ENCODE results near the gene CFAP298. TPM values are rescaled to one million over a fixed set of nuclear protein-coding genes. Genes with fewer than 3 reads are reported as not detected.

CFAP298 gene
- polyA plus RNA-seq, 2 donors: 36.1 to 47.3 TPM

DNA sequence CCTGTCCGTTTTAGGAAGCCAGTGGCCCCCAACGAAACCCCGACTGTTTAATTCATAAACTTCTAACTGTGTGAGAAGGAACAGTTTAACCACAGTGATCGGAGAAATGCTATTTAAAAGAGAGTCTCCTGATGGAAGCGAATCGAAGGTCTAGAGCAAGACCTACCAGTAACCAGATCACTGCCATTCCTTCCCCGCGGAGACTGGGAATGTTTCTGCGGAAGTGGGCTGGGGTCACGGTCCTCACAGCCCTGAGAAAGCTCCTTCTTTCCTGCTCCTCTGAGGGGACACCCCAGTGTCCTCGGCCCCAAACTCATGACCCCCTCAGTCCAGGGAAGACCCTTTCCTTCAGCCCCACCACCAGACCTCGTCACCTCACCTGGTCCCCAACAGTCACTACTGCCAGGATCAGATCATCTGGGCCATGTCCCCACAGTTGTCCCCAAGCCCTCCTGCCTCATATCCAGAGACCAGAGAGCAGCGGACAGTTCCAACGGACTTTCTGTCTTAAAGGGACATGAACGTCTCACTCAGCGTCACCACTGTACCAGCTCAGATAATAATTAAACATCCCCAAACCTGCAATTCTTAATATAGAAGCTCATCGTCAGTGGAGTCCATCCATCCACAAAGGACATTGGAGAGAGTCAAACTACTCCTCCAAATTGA is 27.0 kb downstream of the CFAP298 start, which contains the start of gene TCP10L:
Gene TCP10L, minus strand, starts transcription at position 482 of the 669 bp plus-strand sequence. CDS start 1,219 bp downstream, outside the sequence.
- 84 to 87% methylated on average over 17 of the region's 17 CpGs for WGBS, 2 donors
- Histone ChIP-seq H3K4me3 (ENCODE audit: low read depth in 1 of 2, low read length in 2 of 2) (no peak within 1 kb of the TSS), H3K27me3 (ENCODE audit: control insufficient read depth in 1 of 2, insufficient read depth in 2 of 2, low read length in 2 of 2) (no peaks in the 10 kb centered on the region), H3K27ac (ENCODE audit: low read depth in 2 of 2, low read length in 1 of 2) (no peak within 1 kb of the TSS), H3K36me3 (ENCODE audit: control insufficient read depth in 2 of 2, insufficient read depth in 2 of 2, low read length in 1 of 2) (no peaks in the 10 kb centered on the region), H3K4me1 (ENCODE audit: control insufficient read depth in 2 of 2, insufficient read depth in 2 of 2, low read length in 1 of 2) (no peaks in the 10 kb centered on the region), H3K9me3 (ENCODE audit: control insufficient read depth in 2 of 2, insufficient read depth in 1 of 2, low read depth in 1 of 2, low read length in 1 of 2) (no peaks in the 10 kb centered on the region)

DNA sequence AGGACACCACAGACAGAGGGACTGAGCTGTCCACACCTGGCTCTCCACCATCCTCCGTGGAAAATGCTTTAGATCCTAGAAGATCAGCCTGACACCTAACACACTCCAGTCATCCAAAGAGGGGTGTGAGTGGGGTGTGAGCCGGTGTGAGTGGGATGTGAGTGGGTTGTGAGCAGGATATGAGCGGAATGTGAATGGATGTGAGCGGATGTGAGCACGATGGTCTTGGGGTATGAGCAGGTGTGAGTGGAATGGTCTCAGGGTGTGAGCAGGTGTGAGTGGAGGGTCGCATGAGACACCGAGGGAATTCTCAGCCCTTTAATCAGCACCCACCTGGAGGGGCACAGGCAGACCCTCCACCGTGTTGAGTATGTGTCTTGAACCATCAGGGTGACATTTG is 27.7 kb downstream of the CFAP298 start:
- Histone ChIP-seq H3K36me3 (ENCODE audit: control insufficient read depth in 2 of 2, insufficient read depth in 2 of 2, low read length in 1 of 2) (no peaks in the 10 kb centered on the region), H3K27ac (ENCODE audit: low read depth in 2 of 2, low read length in 1 of 2) (no peak overlapping the region), H3K4me1 (ENCODE audit: control insufficient read depth in 2 of 2, insufficient read depth in 2 of 2, low read length in 1 of 2) (no peaks in the 10 kb centered on the region), H3K27me3 (ENCODE audit: control insufficient read depth in 1 of 2, insufficient read depth in 2 of 2, low read length in 2 of 2) (no peaks in the 10 kb centered on the region), H3K4me3 (ENCODE audit: low read depth in 1 of 2, low read length in 2 of 2) (no peak overlapping the region), H3K9me3 (ENCODE audit: control insufficient read depth in 2 of 2, insufficient read depth in 1 of 2, low read depth in 1 of 2, low read length in 1 of 2) (no peaks in the 10 kb centered on the region)
- 86 to 88% methylated on average over 8 of the region's 8 CpGs for WGBS, 2 donors

DNA sequence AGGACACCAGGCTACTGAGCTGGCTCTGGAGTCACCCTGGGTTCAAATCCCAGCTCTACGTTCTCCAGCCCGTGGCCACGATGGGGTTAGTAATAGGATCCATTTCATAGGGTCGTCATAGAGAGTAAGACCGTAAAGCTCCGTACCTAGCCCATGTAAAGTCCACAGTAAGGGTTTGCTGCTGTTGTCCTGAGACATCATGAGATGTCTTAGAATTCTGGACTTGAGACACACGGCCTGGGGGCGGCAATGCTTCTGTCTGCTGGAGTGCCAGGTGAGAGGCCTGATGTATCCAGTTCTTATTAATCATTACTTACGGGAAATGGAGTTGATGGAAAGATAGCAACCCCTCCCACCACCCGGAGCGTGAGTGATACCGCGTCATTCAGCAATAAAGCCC is 30.4 kb downstream of the CFAP298 start:
- Histone ChIP-seq H3K4me3 (ENCODE audit: low read depth in 1 of 2, low read length in 2 of 2) (no peak overlapping the region), H3K36me3 (ENCODE audit: control insufficient read depth in 2 of 2, insufficient read depth in 2 of 2, low read length in 1 of 2) (no peaks in the 10 kb centered on the region), H3K9me3 (ENCODE audit: control insufficient read depth in 2 of 2, insufficient read depth in 1 of 2, low read depth in 1 of 2, low read length in 1 of 2) (no peaks in the 10 kb centered on the region), H3K27me3 (ENCODE audit: control insufficient read depth in 1 of 2, insufficient read depth in 2 of 2, low read length in 2 of 2) (no peaks in the 10 kb centered on the region), H3K27ac (ENCODE audit: low read depth in 2 of 2, low read length in 1 of 2) (no peak overlapping the region), H3K4me1 (ENCODE audit: control insufficient read depth in 2 of 2, insufficient read depth in 2 of 2, low read length in 1 of 2) (no peaks in the 10 kb centered on the region)
- WGBS, 2 donors: 92% methylated on average over 13 of the region's 13 CpGs

DNA sequence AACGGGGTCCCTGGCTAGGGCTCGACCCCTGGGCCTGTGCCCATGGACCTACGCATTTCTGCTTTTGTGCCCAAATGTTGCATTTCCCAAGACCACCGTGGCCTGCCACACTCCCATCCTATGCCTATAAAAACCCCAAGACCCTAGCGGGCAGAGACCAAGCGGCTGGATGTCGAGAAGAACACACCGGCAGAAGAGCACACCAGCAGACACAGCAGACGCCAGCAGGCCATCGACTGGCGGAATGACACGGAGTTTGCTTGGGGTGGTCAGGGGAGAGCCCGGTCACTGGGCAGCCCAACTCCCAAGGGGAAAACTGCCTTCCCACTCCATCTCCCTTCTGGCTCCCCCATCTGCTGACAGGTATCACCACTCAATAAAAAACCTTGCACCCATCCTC is 31.2 kb downstream of the CFAP298 start:
- H3K36me3 ChIP-seq (ENCODE audit: control insufficient read depth in 2 of 2, insufficient read depth in 2 of 2, low read length in 1 of 2): no peaks in the 10 kb centered on the region

DNA sequence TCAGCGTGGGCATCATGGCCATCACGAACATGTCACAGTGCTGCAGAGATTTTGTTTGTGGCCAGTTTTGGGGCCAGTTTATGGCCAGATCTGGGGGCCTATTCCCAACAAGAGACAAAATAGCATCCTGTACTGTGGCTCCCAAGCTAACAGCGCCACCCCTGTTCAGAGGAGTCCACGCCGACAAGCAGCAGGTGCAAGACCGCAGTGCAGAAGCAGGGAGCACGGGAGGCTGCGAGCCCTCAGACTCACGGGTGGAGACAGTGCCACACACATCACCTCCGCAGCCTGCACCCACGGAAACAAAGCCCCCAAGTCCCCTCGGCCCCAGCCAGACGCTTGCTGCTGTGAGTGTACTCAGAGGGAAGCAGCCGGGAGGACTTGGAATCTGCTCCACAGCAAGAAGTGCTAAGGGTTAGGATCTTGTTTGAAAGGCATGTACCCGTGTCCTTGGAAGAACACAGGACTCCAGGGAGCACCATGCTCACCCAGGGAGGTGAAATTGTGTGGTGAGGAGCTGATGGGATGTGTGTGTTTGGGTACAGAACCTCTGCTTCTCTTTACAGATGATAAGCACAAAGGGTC is 34.0 kb downstream of the CFAP298 start:
- 59 to 61% methylated on average over 15 of the region's 15 CpGs for WGBS, 2 donors
- no peaks in the 10 kb centered on the region for H3K36me3 ChIP-seq (ENCODE audit: control insufficient read depth in 2 of 2, insufficient read depth in 2 of 2, low read length in 1 of 2)
- no peaks in the 10 kb centered on the region for H3K27me3 ChIP-seq (ENCODE audit: control insufficient read depth in 1 of 2, insufficient read depth in 2 of 2, low read length in 2 of 2)
- no peak overlapping the region for H3K27ac ChIP-seq (ENCODE audit: low read depth in 2 of 2, low read length in 1 of 2)
- H3K9me3 ChIP-seq (ENCODE audit: control insufficient read depth in 2 of 2, insufficient read depth in 1 of 2, low read depth in 1 of 2, low read length in 1 of 2): no peaks in the 10 kb centered on the region
- H3K4me1 ChIP-seq (ENCODE audit: control insufficient read depth in 2 of 2, insufficient read depth in 2 of 2, low read length in 1 of 2): no peaks in the 10 kb centered on the region
- no peak overlapping the region for H3K4me3 ChIP-seq (ENCODE audit: low read depth in 1 of 2, low read length in 2 of 2)

More for the DNA sequence above, 31.2 kb downstream of the CFAP298 start:
- no peak overlapping the region for H3K27ac ChIP-seq (ENCODE audit: low read depth in 2 of 2, low read length in 1 of 2)
- H3K27me3 ChIP-seq (ENCODE audit: control insufficient read depth in 1 of 2, insufficient read depth in 2 of 2, low read length in 2 of 2): no peaks in the 10 kb centered on the region
- H3K4me1 ChIP-seq (ENCODE audit: control insufficient read depth in 2 of 2, insufficient read depth in 2 of 2, low read length in 1 of 2): no peaks in the 10 kb centered on the region
- 91 to 96% methylated on average over 13 of the region's 13 CpGs for WGBS, 2 donors
- H3K9me3 ChIP-seq (ENCODE audit: control insufficient read depth in 2 of 2, insufficient read depth in 1 of 2, low read depth in 1 of 2, low read length in 1 of 2): no peaks in the 10 kb centered on the region
- no peak overlapping the region for H3K4me3 ChIP-seq (ENCODE audit: low read depth in 1 of 2, low read length in 2 of 2)

DNA sequence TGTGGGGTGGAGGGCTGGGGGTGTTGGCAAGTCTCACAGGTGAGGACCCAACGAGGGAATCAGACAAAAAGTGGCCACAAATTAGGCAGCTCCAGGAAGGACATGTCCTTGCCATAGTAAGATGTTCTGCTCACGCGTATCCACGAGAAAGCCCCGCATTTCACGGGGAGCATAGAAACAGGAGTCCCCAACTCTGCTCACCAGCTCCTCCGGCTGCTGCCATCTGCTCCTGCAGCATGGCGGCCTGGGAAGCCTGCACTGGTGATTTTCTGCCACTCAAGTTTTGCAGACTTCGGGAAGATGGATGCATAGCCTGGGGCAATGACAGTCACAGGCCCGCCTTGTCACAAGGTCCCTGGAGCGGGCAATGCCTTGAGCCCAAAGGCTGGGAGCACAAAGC is 36.2 kb downstream of the CFAP298 start:
- 92 to 93% methylated on average over 11 of the region's 11 CpGs for WGBS, 2 donors
- Histone ChIP-seq H3K36me3 (ENCODE audit: control insufficient read depth in 2 of 2, insufficient read depth in 2 of 2, low read length in 1 of 2) (no peaks in the 10 kb centered on the region), H3K9me3 (ENCODE audit: control insufficient read depth in 2 of 2, insufficient read depth in 1 of 2, low read depth in 1 of 2, low read length in 1 of 2) (no peaks in the 10 kb centered on the region), H3K4me1 (ENCODE audit: control insufficient read depth in 2 of 2, insufficient read depth in 2 of 2, low read length in 1 of 2) (peaks cover 0 to 5% of the 10 kb centered on the region in 2 donors), H3K27me3 (ENCODE audit: control insufficient read depth in 1 of 2, insufficient read depth in 2 of 2, low read length in 2 of 2) (no peaks in the 10 kb centered on the region), H3K27ac (ENCODE audit: low read depth in 2 of 2, low read length in 1 of 2) (no peak overlapping the region), H3K4me3 (ENCODE audit: low read depth in 1 of 2, low read length in 2 of 2) (no peak overlapping the region)

DNA sequence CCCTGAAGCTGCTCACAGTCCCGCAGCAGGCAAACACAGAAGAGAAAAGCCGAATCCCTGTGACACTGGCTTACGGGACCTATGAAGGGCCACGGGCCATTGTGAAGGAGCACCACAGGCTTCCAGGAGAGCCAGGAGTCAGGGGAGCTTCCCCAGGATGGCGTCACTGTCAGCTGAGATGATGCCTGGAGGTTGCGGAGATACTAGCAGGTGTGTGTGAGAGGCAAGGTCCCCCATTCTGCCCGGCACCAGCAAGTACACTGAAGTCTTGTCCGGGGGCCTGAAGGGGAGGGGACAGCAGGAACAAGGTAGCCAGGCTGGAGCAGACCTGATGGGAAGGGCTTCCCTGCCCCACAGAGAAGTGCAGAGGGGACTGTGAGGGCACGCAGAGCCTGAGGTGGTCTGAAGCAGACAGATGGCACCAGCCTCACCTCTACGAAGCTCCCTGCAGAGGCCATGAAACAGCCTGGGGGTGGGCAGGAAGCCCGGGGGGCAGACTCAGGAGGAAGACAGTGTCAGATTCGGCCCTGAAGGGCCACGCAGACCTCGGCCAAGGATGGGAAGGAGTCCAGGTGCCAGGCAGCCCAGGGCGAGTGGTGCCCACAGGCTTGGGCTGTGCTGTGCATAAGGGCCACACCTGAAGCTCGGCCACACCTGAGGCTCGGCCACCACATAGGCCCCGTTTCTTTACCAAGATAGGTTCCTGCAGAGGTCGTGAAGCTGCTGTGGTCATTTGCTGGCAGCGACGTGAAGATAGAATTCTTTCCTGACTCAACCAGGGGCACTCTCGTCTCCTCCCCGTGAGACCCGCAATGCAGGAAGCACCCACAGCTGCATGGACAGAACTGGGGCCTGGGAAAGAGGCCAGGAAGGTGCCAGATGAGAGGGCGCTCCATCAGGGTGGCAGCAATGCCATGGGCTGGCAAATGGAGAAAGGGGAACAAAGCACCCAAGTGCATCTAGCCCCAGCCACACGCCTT is 36.9 kb downstream of the CFAP298 start:
- H3K27me3 ChIP-seq (ENCODE audit: control insufficient read depth in 1 of 2, insufficient read depth in 2 of 2, low read length in 2 of 2): no peaks in the 10 kb centered on the region
- H3K9me3 ChIP-seq (ENCODE audit: control insufficient read depth in 2 of 2, insufficient read depth in 1 of 2, low read depth in 1 of 2, low read length in 1 of 2): no peaks in the 10 kb centered on the region
- no peak overlapping the region for H3K4me3 ChIP-seq (ENCODE audit: low read depth in 1 of 2, low read length in 2 of 2)
- no peaks in the 10 kb centered on the region for H3K36me3 ChIP-seq (ENCODE audit: control insufficient read depth in 2 of 2, insufficient read depth in 2 of 2, low read length in 1 of 2)
- H3K4me1 ChIP-seq (ENCODE audit: control insufficient read depth in 2 of 2, insufficient read depth in 2 of 2, low read length in 1 of 2): peaks cover 0 to 5% of the 10 kb centered on the region in 2 donors
- H3K27ac ChIP-seq (ENCODE audit: low read depth in 2 of 2, low read length in 1 of 2): no peak overlapping the region
- 87 to 89% methylated on average over 26 of the region's 26 CpGs for whole genome bisulfite sequencing, 2 donors

DNA sequence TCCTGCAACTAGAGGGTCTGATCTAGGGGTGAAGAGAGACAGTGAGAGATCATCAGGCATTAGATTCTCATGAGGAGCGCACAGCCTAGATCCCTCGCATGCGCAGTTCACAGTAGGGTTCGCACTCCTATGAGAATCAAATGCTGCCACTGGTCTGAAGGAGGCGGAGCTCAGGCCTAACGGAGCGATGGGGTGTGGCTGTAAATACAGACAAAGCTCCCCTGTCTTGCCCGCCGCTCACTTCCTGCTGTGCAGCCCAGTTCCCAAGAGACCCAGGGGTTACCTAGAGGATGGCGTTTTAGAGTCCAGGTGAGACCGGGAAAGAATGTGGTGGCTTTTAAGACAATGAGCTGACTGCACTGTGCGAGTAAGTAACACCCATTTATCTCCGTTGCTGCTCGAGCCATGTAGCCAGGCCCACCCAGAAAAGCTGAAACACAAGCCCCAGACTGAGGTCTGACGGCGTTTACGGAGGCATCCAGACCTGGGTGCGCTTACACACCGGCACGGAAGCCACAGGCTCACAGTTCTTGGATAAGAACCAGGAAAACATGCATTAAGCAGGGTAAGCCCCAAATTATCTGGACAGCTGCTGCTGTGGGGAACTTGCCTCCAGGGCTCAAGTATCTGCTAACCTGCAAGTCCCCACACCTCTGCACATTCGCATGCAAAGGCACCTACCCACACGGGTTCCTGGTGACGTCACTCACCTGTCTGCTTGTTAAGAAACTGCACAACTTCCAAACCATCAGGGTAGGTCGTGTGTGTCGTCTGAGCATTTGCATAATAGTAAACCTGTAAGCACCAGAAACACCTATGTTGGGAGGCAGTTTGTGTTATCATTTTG is 39.4 kb downstream of the CFAP298 start:
- H3K27me3 ChIP-seq (ENCODE audit: control insufficient read depth in 1 of 2, insufficient read depth in 2 of 2, low read length in 2 of 2): no peaks in the 10 kb centered on the region
- H3K4me1 ChIP-seq (ENCODE audit: control insufficient read depth in 2 of 2, insufficient read depth in 2 of 2, low read length in 1 of 2): peaks cover 0 to 5% of the 10 kb centered on the region in 2 donors
- H3K36me3 ChIP-seq (ENCODE audit: control insufficient read depth in 2 of 2, insufficient read depth in 2 of 2, low read length in 1 of 2): no peaks in the 10 kb centered on the region
- no peak overlapping the region for H3K27ac ChIP-seq (ENCODE audit: low read depth in 2 of 2, low read length in 1 of 2)
- H3K9me3 ChIP-seq (ENCODE audit: control insufficient read depth in 2 of 2, insufficient read depth in 1 of 2, low read depth in 1 of 2, low read length in 1 of 2): no peaks in the 10 kb centered on the region
- H3K4me3 ChIP-seq (ENCODE audit: low read depth in 1 of 2, low read length in 2 of 2): no peak overlapping the region
- WGBS, 2 donors: 45 to 46% methylated on average over 25 of the region's 25 CpGs

DNA sequence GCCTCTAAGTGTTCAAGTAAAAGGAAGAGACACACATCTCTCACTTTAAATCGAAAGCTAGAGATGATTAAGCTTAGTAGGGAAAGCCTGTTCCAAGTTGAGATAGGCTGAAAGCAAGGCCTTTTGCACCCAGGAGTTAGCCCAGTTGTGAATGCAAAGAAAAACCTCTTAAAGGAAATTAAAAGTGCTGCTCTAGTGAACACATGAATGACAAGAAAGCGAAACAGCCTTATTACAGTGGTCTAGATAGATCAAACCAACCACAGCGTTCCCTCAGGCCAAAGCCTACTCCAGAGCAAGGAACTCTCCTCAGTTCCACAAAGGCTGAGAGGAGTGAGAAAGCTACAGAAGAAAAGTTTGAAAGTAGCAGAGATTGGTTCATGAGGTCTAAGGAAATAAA is 41.7 kb downstream of the CFAP298 start:
- Histone ChIP-seq H3K9me3 (ENCODE audit: control insufficient read depth in 2 of 2, insufficient read depth in 1 of 2, low read depth in 1 of 2, low read length in 1 of 2) (no peaks in the 10 kb centered on the region), H3K27me3 (ENCODE audit: control insufficient read depth in 1 of 2, insufficient read depth in 2 of 2, low read length in 2 of 2) (no peaks in the 10 kb centered on the region), H3K36me3 (ENCODE audit: control insufficient read depth in 2 of 2, insufficient read depth in 2 of 2, low read length in 1 of 2) (no peaks in the 10 kb centered on the region), H3K27ac (ENCODE audit: low read depth in 2 of 2, low read length in 1 of 2) (no peak overlapping the region), H3K4me3 (ENCODE audit: low read depth in 1 of 2, low read length in 2 of 2) (no peak overlapping the region), H3K4me1 (ENCODE audit: control insufficient read depth in 2 of 2, insufficient read depth in 2 of 2, low read length in 1 of 2) (peaks cover 0 to 5% of the 10 kb centered on the region in 2 donors)
- WGBS, 2 donors: 88 to 90% methylated on average over 3 of the region's 3 CpGs

Data from esophagus (tissue), 2 donors.